Skeletal muscle tissue (tissue), 4 donors: ENCODE results near the gene ADK. TPM values are rescaled to one million over a fixed set of nuclear protein-coding genes. Genes with fewer than 3 reads are reported as not detected.
A peak's percentile ranks its signal among the peaks of the same experiment; 100 is the strongest.
"Not testable (repeated sequence)": the region's sequence is repeated elsewhere in the genome, so short reads cannot be mapped to it uniquely, and the experiment has no call there.

Experiments
- H3K27ac ChIP-seq: one replicate; pipeline ENCODE4 v1.7.0; 2013; ENCODE audit warnings: mild to moderate bottlenecking, low read depth, low read length, inconsistent platforms
- H3K27me3 ChIP-seq, 3 donors: one replicate each; pipeline ENCODE4 v1.7.0; 2013; ENCODE audit warnings: low read length in 3 of 3; ENCODE audit not compliant: control insufficient read depth in 3 of 3, insufficient read depth in 3 of 3
- H3K36me3 ChIP-seq, 3 donors: one replicate each; pipeline ENCODE4 v1.7.0; 2013; ENCODE audit warnings: low read length in 3 of 3; ENCODE audit not compliant: control insufficient read depth in 3 of 3, insufficient read depth in 3 of 3
- H3K4me1 ChIP-seq, 3 donors: one replicate each; pipeline ENCODE4 v1.7.0; 2013; ENCODE audit warnings: low read length in 3 of 3, mild to moderate bottlenecking in 3 of 3; ENCODE audit not compliant: control insufficient read depth in 3 of 3, insufficient read depth in 3 of 3
- H3K4me3 ChIP-seq, 3 donors: one replicate each; pipeline ENCODE4 v1.7.0; 2013; ENCODE audit warnings: low read length in 3 of 3
- H3K9ac ChIP-seq, 3 donors: one replicate each; pipeline ENCODE4 v1.7.0; 2013; ENCODE audit warnings: low read length in 3 of 3, mild to moderate bottlenecking in 3 of 3, moderate library complexity in 2 of 3, low read depth in 1 of 3
- H3K9me3 ChIP-seq, 3 donors: one replicate each; pipeline ENCODE4 v1.7.0; 2013; ENCODE audit warnings: low read length in 3 of 3; ENCODE audit not compliant: control insufficient read depth in 3 of 3
- total RNA-seq: library from RNA; depleted of rRNA; stranded (reverse); fragments of >200 nt; gene quantifications from one replicate; pipeline ENCODE4 v1.2.3, GENCODE V29; 2014
- donor health status: Osteomylitis.

ADK gene
- total RNA-seq, 1 donor from 2014 or later, result 28.2 TPM

DNA sequence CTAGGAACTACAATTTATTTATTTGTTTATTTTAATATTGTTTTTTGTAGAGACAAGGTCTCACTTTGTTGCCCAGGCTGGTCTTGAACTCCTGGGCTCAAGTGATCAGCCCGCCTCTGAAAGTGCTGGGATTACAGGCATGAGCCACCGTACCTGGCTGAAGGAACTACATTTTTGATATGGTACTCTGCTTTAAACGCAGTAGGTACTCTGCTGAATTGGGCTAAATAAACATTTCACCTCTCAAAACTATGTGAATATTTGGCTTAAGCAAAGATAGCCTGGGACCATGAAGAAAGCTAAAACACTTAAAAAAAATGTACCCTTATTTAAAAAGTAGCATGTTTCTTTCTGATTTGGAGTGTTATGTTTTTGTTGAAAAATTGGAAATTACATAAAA lies 138.2 kb downstream of the ADK start:
- no peak overlapping the region for H3K27ac ChIP-seq

DNA sequence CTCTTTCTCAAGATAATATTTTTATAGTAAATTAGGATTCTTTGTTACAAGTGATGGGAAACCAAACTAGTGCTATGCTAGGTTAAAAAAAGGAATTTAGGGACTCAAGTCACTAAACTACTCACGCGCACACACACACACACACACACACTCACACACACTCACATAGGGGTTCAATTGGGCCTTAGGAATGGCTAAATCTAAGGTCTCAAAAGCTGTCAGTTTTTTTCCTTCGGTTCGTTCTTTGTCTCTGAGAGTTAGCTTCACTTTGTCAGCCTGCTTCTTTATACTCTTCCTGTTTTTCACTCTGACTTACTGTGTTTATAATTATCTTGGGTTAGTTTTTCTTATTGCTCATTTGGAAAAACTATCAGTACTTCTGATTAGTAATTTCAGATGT lies 138.9 kb downstream of the ADK start:
- Histone ChIP-seq H3K27me3 (no peaks in the 10 kb centered on the region), H3K4me1 (no peaks in the 10 kb centered on the region), H3K27ac (no peak overlapping the region), H3K4me3 (no peak overlapping the region), H3K9me3 (no peaks in the 10 kb centered on the region), H3K9ac (peak overlapping the region in 1 of 3 donors; percentile 47), H3K36me3 (no peaks in the 10 kb centered on the region)

More for the DNA sequence above, 138.2 kb downstream of the ADK start:
- H3K9ac ChIP-seq, result no peak overlapping the region
- H3K27me3 ChIP-seq, result no peaks in the 10 kb centered on the region
- H3K4me1 ChIP-seq, result no peaks in the 10 kb centered on the region
- no peaks in the 10 kb centered on the region for H3K9me3 ChIP-seq
- no peak overlapping the region for H3K4me3 ChIP-seq
- no peaks in the 10 kb centered on the region for H3K36me3 ChIP-seq

DNA sequence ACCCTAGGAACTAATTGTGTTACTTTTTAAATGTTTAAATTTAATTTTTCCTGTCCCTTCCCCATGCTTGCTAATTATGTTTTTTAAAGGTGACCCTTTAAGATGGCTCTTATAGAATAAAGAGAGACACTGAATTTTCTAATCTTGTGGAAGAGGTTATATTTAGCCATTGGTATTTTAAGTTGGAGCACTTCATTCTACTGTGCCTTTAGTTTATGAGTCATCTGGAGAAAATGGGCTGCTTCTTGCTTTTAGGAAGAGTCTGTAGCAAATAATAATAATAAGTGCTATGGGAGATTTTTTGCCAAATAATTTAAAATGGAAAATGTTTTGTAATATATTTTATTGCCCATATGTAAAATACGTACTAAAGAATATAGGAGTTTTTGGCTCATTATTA lies 139.7 kb downstream of the ADK start:
- Histone ChIP-seq H3K27ac (no peak overlapping the region), H3K4me3 (no peak overlapping the region), H3K4me1 (no peaks in the 10 kb centered on the region), H3K27me3 (no peaks in the 10 kb centered on the region), H3K9me3 (no peaks in the 10 kb centered on the region), H3K9ac (peak overlapping the region in 1 of 3 donors; percentile 43), H3K36me3 (no peaks in the 10 kb centered on the region)

DNA sequence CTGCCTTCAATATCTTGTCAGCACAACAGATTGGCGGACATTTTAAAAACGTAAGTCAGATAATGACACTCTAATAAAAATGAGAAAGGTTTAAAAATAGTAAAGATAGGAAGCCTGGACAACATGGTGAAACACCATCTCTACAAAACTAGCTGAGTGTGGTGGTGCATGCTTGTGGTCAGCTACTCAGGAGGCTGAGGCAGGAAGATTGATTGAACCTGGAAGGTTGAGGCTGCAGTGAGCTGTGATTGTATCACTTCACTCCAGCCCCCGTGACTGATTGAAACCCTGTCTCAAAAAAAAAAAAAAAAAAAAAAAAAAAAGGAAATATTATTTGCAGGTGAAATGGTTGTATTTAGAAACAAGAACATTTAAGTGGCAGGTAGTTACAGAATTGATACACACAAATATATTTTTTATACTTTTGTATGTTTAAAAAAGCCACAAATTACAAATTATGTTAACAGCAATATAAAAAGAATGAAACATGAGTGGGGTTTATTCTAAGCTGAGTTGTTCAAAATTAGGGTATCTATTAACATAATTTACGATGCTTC lies 141.9 kb downstream of the ADK start:
- no peaks in the 10 kb centered on the region for H3K9me3 ChIP-seq
- H3K27ac ChIP-seq, result no peak overlapping the region
- H3K4me3 ChIP-seq, result no peak overlapping the region
- no peaks in the 10 kb centered on the region for H3K36me3 ChIP-seq
- peaks cover 0 to 6% (median 3%) of the 10 kb centered on the region in 3 donors for H3K4me1 ChIP-seq
- H3K9ac ChIP-seq, result no peak overlapping the region
- no peaks in the 10 kb centered on the region for H3K27me3 ChIP-seq

DNA sequence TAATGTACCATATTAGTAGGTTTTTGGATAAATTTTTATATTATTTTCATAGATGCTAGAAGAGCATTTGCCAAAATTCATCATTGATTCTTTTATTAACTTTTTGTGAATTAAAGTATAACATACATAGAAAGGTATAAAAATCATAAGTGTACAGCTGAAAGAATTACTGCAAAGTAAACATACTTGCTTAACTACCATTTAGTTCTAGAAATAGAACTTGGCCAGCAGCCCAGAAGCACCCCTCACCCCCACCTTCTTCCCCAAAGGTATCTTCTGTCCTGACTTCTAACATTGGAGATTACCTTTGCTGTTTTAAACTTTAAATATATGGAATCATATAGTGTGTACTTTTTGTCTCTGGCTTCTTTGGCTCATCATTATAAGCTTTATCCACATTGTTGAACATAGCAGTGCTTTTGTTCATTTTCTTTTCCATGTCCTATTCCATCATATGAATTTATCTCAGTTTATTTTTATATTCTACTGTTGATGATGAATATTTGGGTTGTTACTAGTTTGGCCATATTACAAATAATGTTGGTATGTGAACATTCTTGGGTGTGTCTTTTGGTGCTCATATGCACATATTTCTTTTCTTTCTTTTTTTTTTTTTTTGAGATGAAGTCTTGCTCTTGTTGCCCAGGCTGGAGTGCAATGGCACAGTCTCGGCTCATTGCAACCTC lies 142.8 kb downstream of the ADK start:
- no peak overlapping the region for H3K27ac ChIP-seq
- H3K9ac ChIP-seq, result no peak overlapping the region
- no peaks in the 10 kb centered on the region for H3K27me3 ChIP-seq
- H3K9me3 ChIP-seq, result no peaks in the 10 kb centered on the region
- no peak overlapping the region for H3K4me3 ChIP-seq
- no peaks in the 10 kb centered on the region for H3K36me3 ChIP-seq
- peaks cover 0 to 6% (median 3%) of the 10 kb centered on the region in 3 donors for H3K4me1 ChIP-seq

DNA sequence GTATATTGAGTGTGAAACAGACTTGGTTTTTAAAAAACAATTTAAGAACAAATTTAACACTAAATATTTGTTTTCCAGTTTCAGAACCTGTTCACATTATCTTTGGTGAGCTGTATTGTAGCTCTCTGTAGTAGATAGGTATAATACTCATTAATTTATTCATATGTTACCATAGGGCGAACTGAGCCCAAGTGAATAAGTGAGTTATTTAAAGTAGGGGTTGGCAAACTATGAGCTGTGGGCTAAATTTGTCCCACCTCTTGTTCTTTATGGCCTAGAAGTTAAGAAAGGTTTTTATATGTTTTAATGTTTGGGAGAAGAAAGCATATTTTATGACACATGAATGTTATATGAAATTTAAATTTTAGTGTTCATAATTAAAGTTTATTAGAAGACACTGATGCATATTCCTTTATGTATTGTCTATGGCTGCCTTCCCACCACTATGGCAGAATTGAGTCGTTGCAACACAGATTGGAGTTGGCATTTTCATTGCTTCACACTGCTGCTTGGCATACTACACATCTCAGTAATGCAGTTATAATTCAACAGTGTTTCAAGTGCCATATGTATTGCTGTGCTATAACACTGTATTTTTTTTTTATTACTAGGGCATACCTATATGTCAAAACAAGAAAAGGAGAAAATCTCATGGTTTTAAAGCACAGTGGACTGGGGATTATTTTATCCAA lies 146.5 kb downstream of the ADK start:
- Histone ChIP-seq H3K9me3 (no peaks in the 10 kb centered on the region), H3K4me1 (peaks cover 0 to 6% (median 3%) of the 10 kb centered on the region in 3 donors), H3K9ac (no peak overlapping the region), H3K4me3 (no peak overlapping the region), H3K27ac (no peak overlapping the region), H3K36me3 (no peaks in the 10 kb centered on the region), H3K27me3 (no peaks in the 10 kb centered on the region)

DNA sequence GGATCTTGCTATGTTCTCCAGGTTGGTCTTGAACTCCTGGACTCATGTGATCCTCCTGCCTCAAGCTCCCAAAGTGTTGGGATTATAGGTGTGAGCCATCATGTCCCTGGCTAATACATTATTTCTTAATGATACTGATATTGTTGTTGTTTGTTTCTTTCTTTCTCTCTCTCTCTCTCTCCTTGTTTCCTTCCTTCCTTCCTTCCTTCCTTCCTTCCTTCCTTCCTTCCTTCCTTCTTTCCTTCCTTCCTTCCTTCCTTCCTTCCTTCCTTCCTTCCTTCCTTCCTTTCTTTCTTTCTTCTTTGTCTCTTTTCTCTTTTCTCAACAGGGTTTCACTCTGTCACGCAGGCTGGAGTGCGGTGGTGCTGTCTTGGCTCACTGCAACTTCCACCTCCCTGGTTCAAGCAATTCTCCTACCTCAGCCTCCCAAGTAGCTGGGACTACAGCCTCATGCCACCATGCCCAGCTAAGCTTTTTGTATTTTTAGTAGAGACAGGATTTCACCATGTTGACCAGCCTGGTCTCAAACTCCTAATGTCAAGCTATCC lies 149.1 kb downstream of the ADK start:
- H3K36me3 ChIP-seq, H3K27ac ChIP-seq: not testable (repeated sequence)

DNA sequence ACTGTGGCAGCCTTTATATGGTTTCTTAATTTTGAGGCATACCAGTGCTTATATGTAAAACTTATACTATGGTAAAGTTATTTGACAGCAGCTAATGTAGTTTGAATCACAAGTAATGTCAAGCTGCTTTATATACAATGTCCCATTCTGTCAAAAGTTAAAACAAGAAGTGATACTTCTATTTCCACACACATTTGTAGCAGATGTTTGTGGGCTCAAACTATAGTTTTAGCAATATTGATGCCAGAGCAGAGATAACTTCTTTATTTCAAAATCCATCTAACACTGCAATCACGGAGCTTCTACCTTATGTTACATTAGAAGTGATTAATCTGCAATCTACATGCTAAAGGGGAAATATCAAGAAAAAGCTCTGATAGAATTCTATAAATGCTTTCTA lies 149.6 kb downstream of the ADK start:
- Histone ChIP-seq H3K4me1 (peaks cover 0 to 6% (median 3%) of the 10 kb centered on the region in 3 donors), H3K9me3 (no peaks in the 10 kb centered on the region), H3K27me3 (no peaks in the 10 kb centered on the region), H3K36me3 (no peaks in the 10 kb centered on the region), H3K27ac (no peak overlapping the region), H3K4me3 (no peak overlapping the region), H3K9ac (no peak overlapping the region)

More for the DNA sequence above, 149.1 kb downstream of the ADK start:
- not testable (repeated sequence) for H3K9ac ChIP-seq, H3K4me3 ChIP-seq, H3K4me1 ChIP-seq, H3K27me3 ChIP-seq, H3K9me3 ChIP-seq

DNA sequence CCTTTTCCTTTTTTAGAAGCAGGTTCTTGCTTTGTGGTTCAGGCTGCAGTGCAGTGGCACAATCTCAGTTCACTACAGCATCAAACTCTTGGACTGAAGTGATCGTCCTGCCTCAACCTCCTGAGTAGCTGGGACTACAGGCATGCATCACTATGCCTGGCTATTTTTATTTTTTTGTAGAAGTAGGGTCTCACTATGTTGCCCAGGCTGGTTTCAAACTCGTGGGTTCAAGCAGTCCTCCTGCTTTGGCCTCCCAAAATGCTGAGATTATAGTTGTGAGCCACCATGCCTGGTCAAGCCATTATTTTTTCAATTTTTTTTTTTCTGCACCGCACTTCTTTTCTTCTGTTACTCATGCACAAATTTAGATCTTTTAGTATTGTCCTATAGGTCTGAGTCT lies 154.7 kb downstream of the ADK start:
- Histone ChIP-seq H3K9ac (no peak overlapping the region), H3K36me3 (no peaks in the 10 kb centered on the region), H3K27me3 (no peaks in the 10 kb centered on the region), H3K4me1 (no peaks in the 10 kb centered on the region), H3K27ac (no peak overlapping the region), H3K9me3 (no peaks in the 10 kb centered on the region), H3K4me3 (no peak overlapping the region)
